Uterus (tissue), 2 donors: ENCODE results near the gene FHIT.

Experiments
- CTCF ChIP-seq, 4 experiments: fragments of 200-600 bp in 2 of 4; fragments of 450-650 bp in 2 of 4; sonication (generic) in 2 of 4; IDR thresholded peaks; one replicate each; pipeline ENCODE4 v1.5.1; 2016 to 2019; ENCODE audit warnings: antibody characterized with exemption in 4 of 4, mild to moderate bottlenecking in 2 of 4, moderate library complexity in 1 of 4
- POLR2A ChIP-seq, 2 donors: fragments of 450-650 bp; IDR thresholded peaks; one replicate each; pipeline ENCODE4 v1.6.1; 2016; ENCODE audit warnings: antibody characterized with exemption in 2 of 2, mild to moderate bottlenecking in 1 of 2, moderate library complexity in 1 of 2

DNA sequence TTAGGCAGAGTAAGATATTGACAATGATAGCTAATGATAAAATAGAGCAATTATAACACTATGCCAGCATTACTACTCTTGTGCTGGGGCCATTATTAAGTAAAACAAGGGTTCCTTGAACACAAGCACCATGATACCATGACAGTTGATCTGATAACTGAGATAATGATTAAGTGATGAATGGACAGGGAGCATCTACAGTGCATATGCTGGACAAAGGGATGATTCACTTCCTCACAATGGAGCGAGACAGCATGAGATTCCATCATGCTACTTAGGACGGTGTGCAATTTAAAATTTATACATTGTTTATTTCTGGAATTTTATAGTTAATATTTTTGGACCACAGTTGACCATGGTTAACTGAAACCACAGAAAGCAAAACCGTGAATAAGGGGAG, 156.6 kb downstream of the FHIT start:
- TF ChIP-seq CTCF (IDR thresholded peaks at IDR 0.05) (no peak), POLR2A (IDR thresholded peaks at IDR 0.05) (no peak)
